NCI-H1694 treated with DMSO at 0.1 percent for 48 hours (cell line): ENCODE data around the gene GPHA2.
A peak's percentile ranks its signal among the peaks of the same experiment; 100 is the strongest.

Experiments used
- DNase-seq: peaks from one replicate; lab custom pipeline; 2025; lab: John Stamatoyannopoulos, UW

GPHA2 gene

DNA sequence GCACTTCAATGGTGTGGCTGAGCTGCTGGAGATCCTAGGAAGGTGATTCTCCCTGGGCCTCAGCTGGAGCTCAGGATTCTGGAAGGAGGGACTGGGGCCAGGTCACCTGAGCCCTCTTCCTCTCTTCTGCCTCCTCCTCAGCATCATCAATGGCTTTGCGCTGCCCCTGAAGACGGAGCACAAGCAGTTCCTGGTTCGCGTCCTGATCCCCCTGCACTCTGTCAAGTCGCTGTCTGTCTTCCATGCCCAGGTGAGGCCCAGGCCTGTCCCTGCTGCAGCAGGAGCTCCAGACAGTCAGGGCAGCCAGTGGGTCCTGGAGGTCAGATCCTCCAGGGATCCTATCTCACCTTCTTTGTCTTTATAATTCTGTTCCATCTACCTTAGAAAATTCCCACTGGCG is 5.4 kb downstream of the GPHA2 start:
- no peak for DNase-seq

DNA sequence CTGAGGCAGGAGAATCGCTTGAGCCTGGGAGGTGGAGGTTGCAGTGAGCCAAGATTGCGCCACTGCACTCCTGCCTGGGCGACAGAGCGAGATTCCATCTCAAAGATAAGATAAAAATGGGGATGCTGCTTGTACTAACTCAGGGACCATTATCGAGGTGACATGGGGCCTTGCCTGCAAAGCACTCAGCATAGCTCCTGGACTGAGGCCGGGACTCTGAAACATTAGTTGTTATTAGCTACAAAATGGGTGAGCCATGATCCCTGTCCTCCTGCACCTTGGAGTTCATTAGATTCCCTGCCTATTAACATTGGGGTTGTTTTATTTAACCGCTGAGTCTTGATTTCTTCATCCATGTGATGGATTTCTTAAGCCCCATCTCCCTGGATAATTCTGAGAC is 6.1 kb downstream of the GPHA2 start:
- DNase-seq, result no peak

DNA sequence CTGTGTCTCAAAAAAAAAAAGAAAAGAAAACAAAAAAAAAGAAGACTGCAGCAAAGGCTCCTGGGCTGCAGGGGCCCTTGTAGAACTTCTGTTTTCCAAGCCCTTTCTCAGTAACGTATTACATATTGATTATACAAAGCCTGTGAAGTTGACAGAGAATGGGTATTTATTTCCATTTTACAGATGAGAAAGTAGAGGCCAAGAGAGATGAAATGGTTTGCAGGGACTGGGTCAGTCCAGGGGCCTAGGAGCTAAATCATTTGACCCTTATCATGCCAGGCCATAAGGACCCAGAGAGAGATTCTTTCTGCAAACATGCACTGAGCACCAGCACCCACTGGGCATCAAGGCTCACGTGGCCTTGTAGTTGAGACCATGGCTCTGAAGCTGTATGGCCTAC is 6.7 kb downstream of the GPHA2 start:
- DNase-seq, result no peak

DNA sequence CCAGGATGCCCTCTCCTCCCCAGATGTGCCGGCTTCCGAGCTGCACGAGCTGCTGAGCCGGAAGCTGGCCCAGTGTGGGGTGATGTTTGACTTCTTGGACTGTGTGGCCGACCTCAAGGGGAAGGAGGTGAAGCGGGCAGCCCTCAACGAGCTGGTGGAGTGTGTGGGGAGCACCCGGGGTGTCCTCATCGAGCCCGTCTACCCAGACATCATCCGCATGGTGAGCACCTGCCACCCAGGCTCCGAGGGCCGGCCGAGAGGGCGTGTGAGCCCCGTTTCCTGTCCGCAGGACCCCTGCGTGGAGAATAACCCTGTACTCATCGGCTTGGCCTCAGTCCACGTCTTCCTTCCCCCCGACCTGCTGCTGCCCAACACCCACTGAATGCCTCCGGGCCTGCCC is 9.0 kb downstream of the GPHA2 start:
- no peak for DNase-seq

DNA sequence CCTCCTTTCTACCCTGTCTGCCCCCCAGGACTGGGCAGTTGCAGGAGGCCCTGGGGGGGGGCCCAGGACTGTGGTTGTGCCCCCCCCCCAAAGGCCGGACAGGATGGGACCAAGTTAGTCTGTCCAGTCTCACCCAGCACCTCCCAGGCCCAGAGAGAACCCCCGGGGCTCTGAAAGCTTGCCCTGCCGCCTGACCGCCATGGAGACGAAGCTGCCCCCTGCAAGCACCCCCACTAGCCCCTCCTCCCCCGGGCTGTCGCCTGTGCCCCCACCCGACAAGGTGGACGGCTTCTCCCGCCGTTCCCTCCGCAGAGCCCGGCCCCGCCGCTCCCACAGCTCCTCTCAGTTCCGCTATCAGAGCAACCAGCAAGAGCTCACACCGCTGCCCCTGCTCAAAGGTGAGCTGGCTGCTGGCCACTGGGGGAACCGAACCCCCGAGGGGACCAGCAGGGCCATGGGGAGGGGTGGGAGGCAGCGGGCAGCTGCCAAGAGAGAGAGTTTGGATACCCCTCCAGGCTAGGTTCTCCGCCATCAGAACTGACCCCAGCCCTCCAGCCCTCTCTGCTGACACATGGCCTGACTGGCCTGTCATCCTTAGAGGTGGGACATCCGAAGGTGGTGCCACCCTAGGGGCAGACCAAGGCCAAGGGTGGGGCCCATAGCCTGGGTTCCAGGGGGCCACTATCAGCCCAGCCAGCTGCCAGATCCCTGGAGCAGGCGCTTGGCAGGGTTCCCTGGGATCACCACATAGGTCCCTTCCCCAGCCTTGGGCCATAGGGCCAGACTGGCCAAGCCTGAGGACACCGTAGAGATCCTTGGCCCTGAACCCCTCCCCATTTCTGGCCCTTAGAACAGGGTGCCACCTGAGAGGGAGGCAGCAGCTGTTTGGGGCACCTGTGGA is 9.9 kb downstream of the GPHA2 start:
- DNase-seq, result no peak

DNA sequence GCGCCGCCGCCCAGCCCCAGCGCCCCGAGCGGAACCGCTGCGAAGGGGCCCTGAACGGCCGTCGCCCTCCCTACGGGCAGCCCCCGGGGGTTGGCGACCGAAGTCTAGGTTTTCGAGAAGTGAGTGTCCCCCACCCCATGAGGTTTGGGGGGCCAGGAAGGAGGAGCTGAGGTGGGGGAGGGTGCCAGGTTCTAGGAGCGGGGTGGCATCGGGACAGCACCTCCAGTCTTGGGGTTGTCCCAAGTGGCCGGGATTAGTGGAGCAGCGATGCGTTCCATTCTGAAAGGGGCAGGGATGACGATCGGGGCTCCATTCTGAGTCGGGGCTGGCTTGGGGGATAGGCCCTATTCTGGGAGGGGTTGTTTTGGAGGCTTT is 10.8 kb downstream of the GPHA2 start:
- no peak for DNase-seq

DNA sequence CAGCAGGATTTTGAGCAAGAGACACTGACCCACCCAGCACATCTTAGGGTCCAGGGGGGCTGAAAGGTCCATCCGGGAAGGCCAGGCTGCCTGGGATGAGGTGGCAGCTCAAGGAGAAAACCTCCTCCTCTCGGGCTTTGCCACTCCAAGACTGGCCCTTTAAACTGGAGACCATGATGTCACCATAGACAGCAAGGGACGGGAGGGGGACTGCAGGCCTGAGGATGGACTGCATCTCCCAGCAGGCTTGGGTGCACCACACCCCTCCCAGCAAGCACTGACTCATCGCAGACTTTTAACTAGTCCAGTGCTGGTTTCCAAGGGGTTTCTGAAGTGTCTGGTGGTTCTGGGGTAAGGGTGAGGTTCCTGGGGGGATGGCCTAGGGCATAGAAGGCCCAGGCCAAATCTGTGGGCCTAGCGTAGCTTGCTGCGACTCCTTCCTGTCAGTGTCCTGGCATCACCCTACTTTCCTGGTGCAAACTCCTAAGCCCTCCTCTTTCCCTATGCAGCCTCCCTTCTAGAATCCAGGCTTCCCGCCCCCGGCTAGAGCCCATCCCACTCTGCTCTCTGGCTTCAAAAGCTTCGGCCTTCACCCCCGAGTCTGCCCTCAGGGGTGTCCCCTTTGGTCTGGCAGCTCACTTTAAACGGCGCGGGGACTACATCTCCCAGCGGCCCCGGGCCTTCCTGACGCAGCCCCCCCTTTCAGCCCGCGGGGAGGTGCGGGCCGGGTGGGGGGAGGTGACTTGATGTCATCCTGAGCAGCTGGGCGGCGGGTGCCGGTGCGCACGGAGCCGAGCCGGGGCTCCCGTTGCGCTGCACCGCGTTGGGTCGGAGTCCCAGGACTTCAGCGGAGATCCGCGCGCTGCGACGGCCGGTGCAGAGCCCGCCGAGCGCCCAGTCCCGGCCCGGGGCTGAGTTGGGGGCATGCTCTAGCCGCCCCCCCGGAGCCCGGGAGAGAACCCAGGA is 11.5 kb downstream of the GPHA2 start, which contains the start of gene PPP2R5B:
TSS of gene PPP2R5B (plus strand) at position 746 of the 966 bp plus-strand sequence. CDS start 1,046 bp downstream, outside the sequence.
- DNase-seq, result peak; percentile 52

DNA sequence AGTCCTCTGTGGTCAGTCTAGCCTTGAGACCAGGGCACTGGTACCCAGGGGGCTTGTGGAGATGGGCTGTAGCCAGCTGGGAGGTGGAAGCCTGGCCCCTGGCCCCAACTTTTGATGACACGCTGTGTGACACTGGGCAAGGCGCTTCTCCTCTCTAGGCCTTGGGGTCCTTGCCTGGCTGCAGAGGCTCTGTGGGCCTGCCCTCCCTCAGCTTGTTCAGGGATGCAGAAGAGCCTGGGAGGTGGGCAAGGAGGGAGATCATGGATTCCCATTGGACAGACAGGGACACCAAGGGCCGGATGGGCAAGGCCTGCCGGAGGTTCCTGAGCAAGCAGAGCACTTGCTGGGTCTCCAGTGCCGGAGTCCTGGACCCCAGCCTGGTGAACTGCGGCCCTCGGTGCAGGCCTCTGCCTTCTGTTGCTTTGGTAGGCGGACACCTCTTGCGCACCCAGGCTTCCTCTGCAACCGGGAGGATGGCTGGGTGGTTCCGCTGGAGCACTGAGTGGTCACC is 12.5 kb downstream of the GPHA2 start:
- DNase-seq, result no peak

DNA sequence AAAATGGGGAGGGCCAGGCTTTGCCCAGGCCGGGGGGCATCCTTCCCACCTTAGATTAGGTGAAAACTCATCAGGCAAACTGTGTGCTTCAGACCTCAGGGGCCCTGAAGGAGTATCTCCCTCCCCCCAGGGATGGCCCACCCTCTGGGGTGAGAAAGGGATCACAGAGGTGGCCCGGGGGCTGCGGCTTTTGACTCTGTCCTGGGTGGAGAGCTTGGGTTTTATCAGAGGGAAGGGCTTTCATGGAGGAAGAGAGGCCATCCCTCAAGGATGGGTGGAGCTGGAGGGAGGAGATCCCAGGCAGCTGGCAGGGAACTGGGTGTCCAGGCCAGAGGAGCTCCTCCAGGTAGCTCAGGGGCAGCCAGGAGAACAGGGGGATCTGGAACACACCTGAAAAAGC is 14.3 kb downstream of the GPHA2 start:
- no peak for DNase-seq

DNA sequence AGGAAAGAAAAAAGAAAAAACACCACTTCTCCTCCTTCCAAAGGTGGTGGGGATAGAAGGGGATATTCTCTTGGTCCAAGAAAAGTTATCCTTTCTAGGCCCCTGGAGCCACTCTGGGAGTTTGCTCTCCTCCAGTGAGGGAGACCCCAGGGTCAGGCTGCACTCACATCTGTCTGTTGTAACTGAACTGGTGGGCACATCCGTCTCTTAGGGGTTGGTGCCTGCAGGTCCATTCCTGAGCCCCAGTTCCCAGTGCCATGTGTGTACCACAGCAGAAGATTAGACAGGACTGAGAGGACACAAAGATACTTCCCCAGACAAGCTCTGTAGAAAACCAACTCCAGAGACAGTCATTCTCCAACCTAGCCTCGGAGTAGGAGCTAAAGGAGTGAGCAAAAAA is 15.6 kb downstream of the GPHA2 start:
- no peak for DNase-seq

DNA sequence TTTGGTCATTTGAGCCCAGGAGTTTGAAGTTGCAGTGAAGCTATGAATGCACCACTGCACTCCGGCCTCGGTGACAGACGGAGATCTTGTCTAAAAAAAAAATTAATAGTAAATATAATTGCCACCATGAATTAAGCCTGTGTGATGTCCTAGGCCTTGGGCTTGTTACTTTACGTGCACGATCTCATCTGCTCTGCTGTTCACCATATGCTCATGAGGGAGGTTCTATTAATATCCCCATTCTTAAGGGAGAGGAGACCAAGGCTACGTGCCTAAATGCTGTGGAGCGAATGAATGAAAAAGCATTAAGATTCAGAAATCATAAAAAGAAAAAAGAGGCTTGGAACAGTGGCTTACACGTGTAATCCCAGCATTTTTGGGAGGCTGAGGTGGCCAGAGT is 16.1 kb downstream of the GPHA2 start:
- DNase-seq, result peak; percentile 43

DNA sequence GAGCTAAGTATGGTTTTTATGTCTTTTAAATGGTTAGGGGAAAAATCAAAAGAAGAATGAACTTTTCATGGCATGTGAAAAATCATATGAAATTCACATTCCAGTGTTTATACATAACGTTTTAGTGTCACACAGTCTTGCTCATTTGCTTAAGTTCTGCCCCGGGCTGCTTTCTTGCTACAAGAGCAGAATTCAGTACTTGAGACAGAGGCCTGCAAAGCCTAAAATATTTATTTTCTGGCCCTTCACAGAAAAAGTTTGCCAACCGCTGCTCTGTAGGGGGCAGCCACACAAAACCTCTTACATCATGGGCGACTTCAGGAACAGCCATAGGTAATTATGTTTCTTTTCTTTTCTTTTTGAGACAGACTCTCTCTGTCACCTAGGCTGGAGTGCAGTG is 17.7 kb downstream of the GPHA2 start:
- DNase-seq, result no peak

DNA sequence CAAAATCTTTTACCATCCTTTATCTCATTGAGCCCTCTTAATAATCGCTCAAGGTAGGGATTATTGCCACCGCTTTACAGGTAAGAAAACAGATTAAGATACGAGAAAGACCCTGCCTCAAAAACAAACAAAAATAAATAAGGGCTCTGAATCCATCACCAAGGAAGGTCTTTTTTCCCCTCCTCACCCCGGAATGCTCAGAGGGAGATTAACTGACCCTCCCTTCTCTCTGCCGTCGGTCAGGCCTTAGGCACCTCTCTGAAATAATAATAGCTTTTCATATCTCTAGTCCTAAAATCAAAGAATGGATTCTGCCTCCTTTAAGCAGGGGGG is 18.1 kb downstream of the GPHA2 start:
- DNase-seq, result no peak

DNA sequence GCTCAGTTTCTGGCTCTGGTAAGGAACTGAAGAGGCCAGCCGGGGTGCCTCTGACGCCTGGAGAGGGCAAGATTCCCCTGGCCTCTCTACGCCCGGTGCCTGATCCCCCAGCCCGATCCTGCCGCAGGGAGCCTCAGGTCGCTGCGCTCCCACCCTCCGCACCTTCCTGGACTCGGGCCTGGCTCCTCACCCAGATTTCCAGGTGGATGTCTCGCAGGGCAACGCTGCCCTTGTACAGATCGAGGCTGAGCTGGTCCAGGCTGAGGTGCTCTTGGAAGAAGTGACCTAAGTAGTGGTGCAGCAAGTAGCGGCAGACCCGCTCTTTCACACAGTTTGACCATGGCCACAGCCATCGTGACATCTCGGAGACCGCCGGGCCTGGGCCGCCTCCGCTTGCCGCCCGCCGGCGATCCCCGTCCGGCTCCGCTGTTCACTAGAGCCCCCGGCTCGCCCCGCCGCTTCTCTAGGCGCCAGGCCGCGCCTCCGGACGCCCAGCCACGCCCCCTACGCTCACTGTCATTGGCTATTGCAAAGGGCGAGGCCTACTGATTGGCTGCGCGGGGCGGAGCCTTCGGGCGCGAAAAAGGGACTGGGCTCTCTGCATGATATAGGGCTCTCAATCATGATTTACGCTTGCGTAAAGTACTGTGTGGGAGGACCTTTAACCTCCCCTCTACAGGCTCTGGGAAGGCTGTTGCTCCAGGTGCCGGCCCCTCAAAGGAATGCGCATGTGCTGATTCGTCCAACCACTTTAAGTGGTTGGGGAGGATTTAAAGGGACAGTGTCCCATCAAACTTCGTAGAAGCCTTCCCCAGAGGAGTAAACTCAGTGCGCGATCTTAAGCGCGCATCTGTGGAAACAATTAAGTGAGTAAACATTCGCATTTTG is 18.7 kb downstream of the GPHA2 start, which contains the start of gene ATG2A:
TSS of gene ATG2A (minus strand) at position 435 of the 888 bp plus-strand sequence. CDS start at position 361, 74 bp downstream.
- DNase-seq, result peak; percentile 98

DNA sequence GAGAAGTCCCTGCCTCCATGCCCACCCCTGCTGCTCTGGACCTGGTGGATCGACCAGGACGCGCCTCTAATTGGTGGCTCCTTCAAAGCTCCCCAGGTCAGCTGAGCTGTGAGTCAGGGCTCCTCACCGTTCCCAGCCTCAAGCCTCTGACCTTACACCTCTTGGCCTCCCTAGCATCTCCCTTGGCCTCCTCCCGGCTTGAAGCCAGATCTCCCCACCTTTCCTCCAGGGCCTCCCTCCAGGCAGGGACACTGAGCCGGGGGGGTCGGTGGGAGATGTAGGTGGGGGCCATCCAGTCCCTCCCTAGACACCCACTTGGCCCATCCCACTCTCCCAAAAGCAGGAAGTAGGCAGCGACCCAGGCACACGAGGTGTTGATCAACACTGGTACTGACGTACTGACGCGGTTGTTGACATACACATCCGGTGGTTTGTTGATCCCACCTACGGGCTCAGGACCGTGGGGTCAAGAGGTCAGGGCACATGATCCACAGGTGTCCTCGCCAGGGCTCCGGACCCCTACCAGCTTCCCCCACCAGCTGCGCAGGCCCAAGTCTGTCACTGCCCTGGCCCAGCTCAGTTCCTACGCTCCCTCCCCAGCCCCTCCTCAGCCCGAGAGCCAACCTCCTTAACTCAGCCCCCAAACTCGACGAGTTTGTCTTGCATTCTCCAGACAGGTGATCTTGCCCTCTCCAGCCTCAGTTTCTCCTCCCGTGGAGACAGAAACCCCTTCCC is 19.5 kb downstream of the GPHA2 start:
- no peak for DNase-seq

DNA sequence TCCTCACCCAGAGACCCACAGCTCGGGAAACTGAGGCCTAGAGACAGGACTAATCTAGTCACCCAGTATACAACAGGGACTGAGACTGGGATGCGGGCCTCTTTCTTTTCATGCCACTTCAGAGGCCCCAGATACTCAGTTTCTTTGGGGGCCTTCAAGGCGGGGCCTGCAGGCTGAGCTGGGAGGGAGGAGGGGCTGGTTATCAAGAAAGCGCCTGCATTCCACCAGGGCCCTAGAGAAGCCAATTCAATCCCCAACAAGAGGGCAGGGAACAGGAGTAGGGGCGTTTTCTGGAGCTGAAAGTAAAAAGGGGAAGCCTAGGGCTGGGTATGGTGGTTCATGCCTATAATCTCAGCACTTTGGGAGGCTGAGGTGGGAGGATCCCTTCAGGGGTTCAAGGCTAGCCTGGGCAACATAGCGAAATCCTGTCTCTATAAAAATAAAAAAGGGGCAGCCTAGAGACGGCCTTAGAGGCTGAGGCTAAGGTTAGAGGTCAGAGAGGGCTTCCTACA is 20.3 kb downstream of the GPHA2 start:
- DNase-seq, result no peak

DNA sequence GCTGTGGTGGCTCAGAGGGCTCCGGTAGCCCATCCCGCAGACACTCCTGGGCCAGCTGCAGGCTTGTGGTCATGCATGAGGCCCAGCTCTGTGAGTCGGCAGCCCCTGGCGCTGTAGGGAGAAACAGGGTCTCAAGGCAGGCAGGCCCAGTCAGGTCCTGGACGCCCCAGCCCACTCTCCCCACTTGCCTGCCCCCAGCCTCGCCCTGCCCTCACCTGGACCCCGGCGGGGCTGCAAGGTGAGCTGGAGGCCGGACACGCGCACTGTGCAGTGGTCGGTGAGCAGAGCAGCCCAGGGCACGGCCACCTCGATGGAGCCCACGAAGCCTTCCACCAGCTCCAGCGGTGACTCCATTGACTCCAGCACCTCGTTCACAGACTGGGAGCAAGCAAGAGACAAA is 21.6 kb downstream of the GPHA2 start:
- no peak for DNase-seq

DNA sequence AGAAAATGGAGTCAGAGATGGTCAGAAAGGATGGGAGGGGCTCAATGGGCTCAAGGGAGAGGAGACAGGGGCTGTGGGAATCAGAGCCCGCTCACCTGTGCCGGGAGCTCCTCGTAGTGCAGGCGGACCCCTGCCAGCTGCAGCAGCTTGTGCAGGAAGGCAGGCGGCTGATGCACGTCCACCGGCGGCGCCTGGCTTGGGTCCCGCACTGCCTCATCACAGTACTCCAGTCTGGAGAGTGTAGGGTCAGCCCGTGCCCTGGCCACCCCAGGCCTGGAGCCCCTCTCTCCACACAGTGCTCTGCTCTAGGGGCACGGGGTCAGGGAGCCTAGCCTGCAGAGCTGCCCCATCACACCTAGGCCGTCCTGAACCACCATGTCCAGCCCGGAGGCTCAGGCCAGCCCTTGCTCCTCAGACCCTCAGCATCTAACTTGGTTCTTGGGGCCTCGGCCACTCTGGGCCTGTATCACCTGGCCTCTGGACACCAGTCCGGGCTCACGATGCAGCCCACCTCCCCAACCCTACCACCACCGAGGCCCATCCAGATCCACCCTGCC is 22.4 kb downstream of the GPHA2 start:
- no peak for DNase-seq

DNA sequence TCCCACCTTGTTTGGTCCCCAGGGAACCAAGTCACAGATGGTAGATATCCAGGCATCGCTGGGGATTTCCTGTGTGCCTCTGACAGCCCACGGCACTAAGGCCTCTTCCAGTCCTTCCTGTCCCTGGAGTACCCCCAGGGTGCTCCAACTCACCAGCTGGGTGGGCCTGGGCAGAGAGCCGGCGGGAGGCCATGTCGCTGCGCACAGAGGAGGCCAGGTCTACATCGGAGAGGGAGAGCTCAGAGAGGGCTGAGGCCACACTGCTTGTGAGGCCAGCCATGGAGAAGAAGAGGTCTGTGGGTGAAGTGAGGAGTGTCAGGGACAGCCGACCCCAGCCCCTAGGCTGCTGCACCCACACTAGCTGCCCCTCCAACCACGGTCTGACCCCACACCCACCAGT is 24.0 kb downstream of the GPHA2 start:
- DNase-seq, result no peak

DNA sequence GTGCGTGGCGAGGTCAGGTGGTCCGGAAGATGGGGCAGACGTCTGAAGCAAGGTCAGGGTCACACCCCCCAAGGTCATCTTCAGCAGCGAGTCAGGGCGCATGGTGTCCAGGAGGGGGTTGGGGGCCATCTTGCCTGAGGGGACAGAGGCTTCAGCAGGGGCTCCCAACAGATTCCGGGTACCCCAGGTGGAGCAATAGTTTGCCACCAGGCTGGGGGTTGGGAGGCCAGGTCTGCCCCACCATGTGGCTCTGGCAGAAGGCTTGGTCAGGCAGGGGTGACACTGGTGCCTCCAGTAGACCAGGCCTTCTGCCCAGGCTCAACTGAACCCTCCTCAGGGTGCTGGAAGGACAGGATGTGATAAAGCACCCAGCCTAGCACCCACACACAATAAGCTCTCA is 24.6 kb downstream of the GPHA2 start:
- no peak for DNase-seq
